Body of pancreas (tissue), 4 donors: ENCODE measurements around the gene TAF3.

Experiments
- POLR2A ChIP-seq, 3 donors: fragments of 450-650 bp; IDR thresholded peaks; one replicate each; pipeline ENCODE4 v1.6.1; 2016; ENCODE audit warnings: antibody characterized with exemption in 3 of 3, mild to moderate bottlenecking in 2 of 3
- TF ChIP-seq, protein P1 (sequence below), 7 experiments: fragments of 450-650 bp in 4 of 7; fragments of 200-600 bp in 3 of 7; sonication (generic) in 3 of 7; IDR thresholded peaks; one replicate each; pipeline ENCODE4 v1.5.1; 2016 to 2019; ENCODE audit warnings: antibody characterized with exemption in 7 of 7

- TF ChIP-seq POLR2A (IDR thresholded peaks at IDR 0.05): peak; percentile 65 to 92 (median 91)
- TF ChIP-seq, protein P1, sequence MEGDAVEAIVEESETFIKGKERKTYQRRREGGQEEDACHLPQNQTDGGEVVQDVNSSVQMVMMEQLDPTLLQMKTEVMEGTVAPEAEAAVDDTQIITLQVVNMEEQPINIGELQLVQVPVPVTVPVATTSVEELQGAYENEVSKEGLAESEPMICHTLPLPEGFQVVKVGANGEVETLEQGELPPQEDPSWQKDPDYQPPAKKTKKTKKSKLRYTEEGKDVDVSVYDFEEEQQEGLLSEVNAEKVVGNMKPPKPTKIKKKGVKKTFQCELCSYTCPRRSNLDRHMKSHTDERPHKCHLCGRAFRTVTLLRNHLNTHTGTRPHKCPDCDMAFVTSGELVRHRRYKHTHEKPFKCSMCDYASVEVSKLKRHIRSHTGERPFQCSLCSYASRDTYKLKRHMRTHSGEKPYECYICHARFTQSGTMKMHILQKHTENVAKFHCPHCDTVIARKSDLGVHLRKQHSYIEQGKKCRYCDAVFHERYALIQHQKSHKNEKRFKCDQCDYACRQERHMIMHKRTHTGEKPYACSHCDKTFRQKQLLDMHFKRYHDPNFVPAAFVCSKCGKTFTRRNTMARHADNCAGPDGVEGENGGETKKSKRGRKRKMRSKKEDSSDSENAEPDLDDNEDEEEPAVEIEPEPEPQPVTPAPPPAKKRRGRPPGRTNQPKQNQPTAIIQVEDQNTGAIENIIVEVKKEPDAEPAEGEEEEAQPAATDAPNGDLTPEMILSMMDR (IDR thresholded peaks at IDR 0.05): no peak
Measured at GRCh38 chr10:7787857-7788638, 30.3 kb upstream of the TAF3 start, which contains the start of the genes ATP5F1C and KIN.
